Skin epidermis (tissue), 12 donors: Measurements from ENCODE around the gene ZNF74.
"Not testable (repeated sequence)": the region's sequence is repeated elsewhere in the genome, so short reads cannot be mapped to it uniquely, and the experiment has no call there.

Experiments used
- H3K27ac ChIP-seq, 21 experiments: fragments of 200-600 bp; sonication (generic) in 11 of 21; one replicate each; pipeline ENCODE4 v1.5.0; 2020; ENCODE audit warnings: mild to moderate bottlenecking in 3 of 21, inconsistent platforms in 2 of 21, moderate library complexity in 2 of 21
- H3K4me3 ChIP-seq, 7 experiments: fragments of 200-600 bp; sonication (generic) in 2 of 7; one replicate each; pipeline ENCODE4 v1.5.0; 2020; ENCODE audit warnings: inconsistent platforms in 2 of 7, mild to moderate bottlenecking in 2 of 7, moderate library complexity in 1 of 7

ZNF74 gene

GRCh38 chr22:20398420-20398819, 4.5 kb downstream of the ZNF74 start:
- Histone ChIP-seq H3K4me3 (no peak overlapping the region), H3K27ac (no peak overlapping the region)

DNA sequence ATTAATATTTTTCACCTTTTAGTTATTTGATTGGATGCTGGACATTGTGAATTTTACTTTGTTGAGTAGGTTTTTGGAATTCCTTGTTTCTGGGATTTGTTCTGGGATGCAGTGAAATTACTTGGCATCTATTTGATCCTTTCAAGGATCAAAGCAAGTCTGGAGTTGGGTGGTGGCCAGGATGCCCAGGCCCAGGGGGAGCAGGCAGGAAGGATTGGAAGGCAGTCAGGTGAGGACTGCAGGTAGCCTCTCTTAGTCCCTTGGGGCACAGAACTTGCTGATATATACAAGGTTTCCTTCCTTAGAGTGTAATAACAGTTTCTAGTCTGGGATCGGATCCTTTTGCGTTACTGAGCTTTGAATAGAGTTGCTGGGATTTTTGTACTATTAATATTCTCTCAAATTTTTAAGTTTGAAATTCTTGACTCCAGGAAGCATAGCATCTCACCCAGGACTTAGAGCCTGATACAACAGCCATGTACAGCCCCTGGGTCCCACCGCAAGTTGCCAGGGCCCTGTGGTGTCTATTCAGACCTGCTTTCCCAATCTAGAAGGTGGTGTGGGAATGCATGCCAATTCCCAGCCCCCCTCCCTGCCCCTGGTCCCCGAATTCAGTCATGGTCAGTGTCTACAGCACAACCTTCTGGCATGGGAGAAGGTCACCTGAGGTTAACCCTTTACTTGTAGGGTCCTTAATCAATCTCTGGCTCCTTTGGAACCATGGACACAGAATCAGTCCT, 6.1 kb downstream of the ZNF74 start:
- no peak overlapping the region for H3K27ac ChIP-seq
- no peak overlapping the region for H3K4me3 ChIP-seq

- Histone ChIP-seq H3K27ac (no peak overlapping the region), H3K4me3 (no peak overlapping the region)
Observed at GRCh38 chr22:20400606-20401375, 6.8 kb downstream of the ZNF74 start.

GRCh38 chr22:20401376-20402014, 7.5 kb downstream of the ZNF74 start:
- no peak overlapping the region for H3K4me3 ChIP-seq
- no peak overlapping the region for H3K27ac ChIP-seq

DNA sequence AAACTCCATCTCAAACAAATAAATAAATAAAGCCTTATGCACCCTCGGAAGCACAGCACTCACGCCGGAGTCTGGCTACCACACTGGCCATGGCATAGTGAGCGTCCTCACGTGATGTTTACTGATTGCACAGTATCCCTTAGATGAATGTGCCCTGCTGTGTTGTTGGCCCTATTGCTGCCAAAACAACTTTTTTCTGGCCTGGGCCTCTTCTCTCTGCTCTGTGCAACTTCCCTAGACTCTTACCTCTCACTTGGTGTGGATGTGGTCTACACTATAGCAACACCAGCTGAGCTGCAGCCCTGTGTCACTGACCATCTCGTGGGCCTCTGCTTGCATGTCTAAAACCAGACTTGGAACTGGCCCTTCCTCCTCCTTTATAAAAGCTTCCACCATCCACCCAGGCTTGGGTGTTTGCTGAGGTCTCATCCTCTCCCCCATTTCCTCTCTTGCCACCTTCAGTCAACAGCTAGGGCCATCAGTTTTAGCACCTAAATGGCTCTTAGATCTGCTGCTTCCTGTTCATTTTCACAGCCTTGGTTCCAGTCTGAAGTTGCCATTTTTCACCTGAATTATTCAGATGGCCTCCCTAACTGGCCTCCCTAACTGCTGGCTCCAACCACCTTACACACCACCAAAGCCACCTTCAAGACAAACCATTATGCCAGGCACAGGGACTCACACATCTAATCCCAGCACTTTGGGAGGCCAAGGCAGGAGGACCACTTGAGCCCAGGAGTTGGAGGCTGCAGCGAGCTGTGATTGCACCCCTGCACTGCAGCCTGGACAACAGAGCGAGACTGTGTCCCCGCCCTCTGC, 9.2 kb downstream of the ZNF74 start:
- no peak overlapping the region for H3K27ac ChIP-seq
- H3K4me3 ChIP-seq: no peak overlapping the region

GRCh38 chr22:20403779-20404140, 9.8 kb downstream of the ZNF74 start:
- Histone ChIP-seq H3K27ac (no peak overlapping the region), H3K4me3 (no peak overlapping the region)

DNA sequence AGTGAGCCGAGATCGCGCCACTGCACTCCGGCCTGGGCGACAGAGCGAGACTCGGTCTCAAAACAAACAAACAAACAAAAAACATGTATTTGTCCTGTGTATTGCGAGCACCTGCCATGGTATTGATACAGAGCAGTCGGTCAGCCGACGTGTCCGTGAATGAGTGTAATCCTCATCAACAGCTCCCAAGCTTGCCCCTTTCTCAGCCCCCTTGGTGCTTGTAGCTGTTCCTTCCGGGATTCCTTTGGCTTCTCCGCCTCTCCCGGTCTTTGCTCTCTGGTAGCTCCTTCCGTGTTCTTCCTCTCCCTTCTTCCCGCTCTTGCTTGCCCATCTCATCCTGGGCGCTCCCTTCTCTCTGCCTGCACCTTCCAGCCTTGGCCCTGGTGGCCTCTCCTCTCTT, 10.9 kb downstream of the ZNF74 start:
- H3K4me3 ChIP-seq: no peak overlapping the region
- no peak overlapping the region for H3K27ac ChIP-seq

DNA sequence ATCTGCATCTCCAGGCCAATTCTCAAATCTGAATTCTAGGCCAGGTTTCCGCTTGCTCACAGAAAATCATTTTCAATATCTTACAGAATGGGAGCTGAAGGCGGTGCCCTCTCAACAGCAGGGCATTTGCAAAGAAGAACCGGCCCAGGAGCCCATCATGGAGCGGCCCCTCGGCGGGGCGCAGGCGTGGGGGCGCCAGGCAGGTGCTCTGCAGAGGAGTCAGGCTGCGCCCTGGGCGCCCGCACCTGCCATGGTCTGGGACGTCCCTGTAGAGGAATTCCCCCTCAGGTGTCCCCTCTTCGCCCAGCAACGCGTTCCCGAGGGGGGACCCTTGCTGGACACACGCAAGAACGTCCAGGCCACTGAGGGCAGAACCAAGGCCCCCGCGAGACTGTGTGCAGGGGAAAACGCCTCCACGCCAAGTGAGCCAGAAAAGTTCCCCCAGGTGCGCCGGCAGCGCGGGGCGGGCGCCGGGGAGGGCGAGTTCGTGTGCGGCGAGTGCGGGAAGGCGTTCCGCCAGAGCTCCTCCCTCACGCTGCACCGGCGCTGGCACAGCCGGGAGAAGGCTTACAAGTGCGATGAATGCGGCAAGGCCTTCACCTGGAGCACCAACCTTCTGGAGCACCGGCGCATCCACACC, 11.5 kb downstream of the ZNF74 start:
- H3K4me3 ChIP-seq: no peak overlapping the region

GRCh38 chr22:20405931-20406685, 12.2 kb downstream of the ZNF74 start:
- Histone ChIP-seq H3K4me3 (no peak overlapping the region), H3K27ac (no peak overlapping the region)

More for the DNA sequence above, 11.5 kb downstream of the ZNF74 start:
- H3K27ac ChIP-seq: no peak overlapping the region

GRCh38 chr22:20406686-20407408, 12.9 kb downstream of the ZNF74 start:
- Histone ChIP-seq H3K27ac (no peak overlapping the region), H3K4me3 (no peak overlapping the region)

DNA sequence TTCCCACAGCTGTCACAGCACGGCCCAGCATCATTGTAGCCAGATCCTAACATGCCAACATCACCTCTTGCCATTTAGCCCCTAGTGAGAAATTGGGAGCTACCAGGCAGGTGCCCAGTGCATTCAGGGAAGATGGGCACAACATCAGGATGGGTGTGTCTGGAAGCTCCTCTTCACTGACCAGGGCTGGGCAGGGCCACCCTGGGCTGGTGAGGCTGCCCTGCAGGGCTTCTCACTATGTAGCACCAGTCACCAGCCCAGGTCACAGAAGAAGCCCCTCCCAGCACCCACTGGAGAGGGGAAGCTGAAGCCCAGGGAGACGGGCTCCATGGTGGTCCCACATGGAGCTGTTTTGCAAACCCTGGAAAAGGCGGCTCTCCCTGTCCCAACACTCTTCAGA, 13.9 kb downstream of the ZNF74 start:
- H3K4me3 ChIP-seq: no peak overlapping the region
- H3K27ac ChIP-seq: no peak overlapping the region

- Histone ChIP-seq H3K4me3 (no peak overlapping the region), H3K27ac (no peak overlapping the region)
Observed at GRCh38 chr22:20408891-20409290, 14.9 kb downstream of the ZNF74 start.

DNA sequence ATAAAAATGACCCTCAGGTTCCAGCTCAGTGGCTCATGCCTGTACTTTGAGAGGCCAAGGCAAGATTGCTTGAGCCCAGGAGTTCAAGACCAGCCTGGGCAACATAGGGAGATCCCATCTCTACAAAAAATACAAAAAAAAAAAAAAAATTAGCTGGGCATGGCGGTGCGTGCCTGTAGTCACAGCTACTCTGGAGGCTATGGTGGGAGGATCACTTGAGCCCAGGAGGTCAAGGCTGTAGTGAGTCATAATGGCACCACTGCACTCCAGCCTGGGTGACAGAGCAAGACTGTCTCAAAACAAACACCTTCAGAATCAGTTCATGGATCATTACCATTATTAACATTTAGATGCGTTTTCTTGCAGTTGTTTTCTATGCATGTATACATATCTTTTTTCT, 15.4 kb downstream of the ZNF74 start:
- H3K27ac ChIP-seq, H3K4me3 ChIP-seq: not testable (repeated sequence)

DNA sequence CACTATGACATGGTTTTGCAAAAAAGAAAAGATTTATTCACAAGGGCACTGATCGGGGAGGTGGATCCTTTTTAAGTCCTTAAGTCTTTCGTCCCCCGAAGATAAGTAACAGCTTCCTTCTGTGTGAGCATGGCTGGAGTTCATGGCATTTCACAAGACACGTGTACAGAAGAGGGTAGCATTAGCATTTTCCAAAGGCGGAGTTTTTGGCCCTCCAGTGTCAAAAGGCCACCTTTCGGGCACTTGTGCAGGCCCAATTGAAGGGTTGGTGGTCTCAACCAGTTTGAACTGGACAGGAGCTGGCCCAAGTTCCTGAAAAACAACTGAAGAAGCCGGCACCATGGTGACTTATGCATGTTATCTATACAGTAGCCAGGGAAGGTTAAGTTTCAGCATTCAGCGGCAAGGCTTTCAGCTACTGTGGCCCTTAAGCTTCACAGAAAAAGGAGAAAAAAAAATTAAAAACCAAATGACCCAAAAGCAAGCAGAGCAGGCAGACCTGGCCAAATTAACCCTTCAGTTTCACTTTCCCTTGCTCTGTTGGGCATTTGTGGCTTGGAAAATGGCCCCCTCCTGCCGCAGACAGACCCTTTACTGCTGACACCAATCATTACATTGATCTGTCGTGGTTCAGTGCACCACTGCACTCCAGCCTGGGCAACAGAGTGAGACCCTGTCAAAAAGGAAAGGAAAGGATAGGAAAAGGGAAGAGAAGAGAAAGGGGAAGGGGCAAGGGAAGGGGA, 18.7 kb downstream of the ZNF74 start:
- Histone ChIP-seq H3K27ac (no peak overlapping the region), H3K4me3 (no peak overlapping the region)

GRCh38 chr22:20413217-20414058, 19.5 kb downstream of the ZNF74 start:
- no peak overlapping the region for H3K4me3 ChIP-seq
- no peak overlapping the region for H3K27ac ChIP-seq

DNA sequence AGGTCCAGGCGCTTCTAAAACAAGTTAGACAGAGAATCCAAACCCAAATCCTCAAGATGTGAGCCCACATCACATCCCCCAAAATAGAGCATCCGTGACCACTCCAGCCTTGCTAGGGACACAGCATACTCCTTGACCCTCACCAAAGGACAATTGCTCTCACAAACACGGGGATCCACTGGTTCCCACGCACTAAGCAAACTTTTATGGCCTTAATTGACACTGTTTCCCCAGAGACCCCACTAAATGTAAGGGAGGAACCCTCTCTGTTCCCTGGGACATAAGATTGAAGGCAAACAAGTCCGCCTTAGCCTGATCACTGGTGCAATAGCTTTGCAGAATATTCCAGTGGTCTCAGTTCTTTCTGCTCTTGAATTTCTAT, 20.1 kb downstream of the ZNF74 start:
- H3K4me3 ChIP-seq: no peak overlapping the region
- H3K27ac ChIP-seq: no peak overlapping the region

DNA sequence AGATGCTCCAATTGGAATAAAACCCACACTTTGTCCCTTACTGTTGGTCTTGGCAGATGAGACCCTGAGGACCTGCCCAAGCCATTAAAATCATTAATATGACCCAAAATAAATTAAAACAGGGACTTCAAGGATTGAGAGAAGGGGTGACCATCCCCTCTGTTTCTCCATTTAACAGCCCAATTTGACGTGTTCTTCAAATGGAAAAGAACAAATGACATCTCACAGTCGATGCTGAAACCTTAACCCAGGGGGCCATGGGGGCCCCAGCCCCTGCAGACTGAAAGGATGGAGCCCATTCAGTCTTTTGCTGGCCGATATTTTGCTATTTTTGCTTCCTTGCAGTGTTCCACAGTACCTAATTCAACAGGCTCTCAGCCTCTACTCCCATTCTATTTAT, 20.5 kb downstream of the ZNF74 start:
- H3K27ac ChIP-seq: no peak overlapping the region

More for the DNA sequence above, 20.5 kb downstream of the ZNF74 start:
- H3K4me3 ChIP-seq: no peak overlapping the region
